NCI-H82 treated with DMSO at 0.1 percent for 48 hours (cell line): ENCODE data around the gene LTK.
"Not testable (repeated sequence)": the region's sequence is repeated elsewhere in the genome, so short reads cannot be mapped to it uniquely, and the experiment has no call there.

Experiments used
- DNase-seq: peaks from one replicate; lab custom pipeline; 2025; ENCODE audit not compliant: unreplicated experiment; lab: John Stamatoyannopoulos, UW

The LTK gene

DNA sequence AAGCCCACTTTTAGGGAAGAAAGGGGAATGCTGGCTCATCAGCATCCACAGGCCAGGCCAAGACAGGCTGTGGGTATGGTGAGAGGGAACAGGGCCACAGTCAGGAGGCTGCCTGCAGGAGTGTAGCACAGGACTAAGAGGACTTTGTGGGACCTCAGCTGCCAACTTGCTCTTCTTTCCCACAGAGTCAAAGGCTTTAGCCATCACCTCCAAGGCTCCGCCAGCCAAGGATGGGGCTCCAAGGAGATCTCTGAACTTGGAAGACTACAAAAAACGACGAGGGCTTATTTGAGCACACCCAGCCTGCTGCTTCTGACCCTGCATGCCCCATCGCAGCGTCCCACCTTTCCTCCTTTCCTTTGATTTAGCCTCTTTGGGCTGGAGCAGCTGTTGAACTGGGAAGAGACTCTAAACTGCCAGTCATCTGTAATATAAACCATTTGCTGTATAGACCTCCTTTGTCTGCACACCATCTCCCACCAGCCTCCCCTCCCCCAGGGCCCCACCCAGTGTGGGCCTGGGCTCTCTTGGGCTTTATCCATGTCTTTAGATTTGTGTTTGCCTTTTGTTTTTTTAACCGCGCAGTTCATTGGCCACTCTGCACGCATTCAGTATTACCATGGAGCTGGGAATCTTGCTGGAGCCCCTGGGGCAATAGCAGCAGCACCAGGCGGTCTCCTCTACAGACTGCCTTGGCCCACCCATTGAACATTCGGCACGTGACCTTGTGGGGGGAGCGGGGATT, 33.1 kb downstream of the LTK start:
- no peak for DNase-seq

DNA sequence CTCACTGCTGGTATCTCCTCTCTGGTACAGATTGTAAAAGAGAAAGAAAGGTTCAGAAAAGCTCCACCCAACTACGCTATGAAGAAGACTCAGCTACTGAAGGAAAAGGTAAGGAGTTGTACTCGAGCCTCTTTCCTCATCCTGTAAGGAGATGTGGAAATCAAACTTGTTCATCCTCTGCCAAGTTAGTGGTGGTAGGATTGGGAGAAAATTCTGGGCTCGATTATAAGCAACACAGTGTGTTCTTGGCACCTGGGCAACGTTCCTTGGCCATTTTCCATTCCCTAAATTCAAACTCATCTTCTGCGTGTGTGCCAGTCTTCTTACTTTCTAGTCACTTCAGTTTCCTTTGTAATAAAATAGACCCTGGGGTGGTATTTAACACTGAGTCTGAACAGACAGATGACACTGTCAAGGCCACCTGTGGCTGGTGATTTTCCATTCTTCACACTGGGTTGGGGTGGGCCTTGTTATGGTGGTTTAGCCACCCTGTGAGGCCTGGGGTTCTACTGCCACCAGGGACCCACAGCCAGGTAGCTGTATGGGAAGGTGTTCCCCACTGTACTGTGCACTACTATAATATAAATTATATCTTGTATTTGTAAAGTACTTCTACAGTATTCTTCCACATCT, 37.1 kb downstream of the LTK start:
- no peak for DNase-seq

- no peak for DNase-seq
Observed at GRCh38 chr15:41474941-41475340, 38.7 kb downstream of the LTK start.

DNA sequence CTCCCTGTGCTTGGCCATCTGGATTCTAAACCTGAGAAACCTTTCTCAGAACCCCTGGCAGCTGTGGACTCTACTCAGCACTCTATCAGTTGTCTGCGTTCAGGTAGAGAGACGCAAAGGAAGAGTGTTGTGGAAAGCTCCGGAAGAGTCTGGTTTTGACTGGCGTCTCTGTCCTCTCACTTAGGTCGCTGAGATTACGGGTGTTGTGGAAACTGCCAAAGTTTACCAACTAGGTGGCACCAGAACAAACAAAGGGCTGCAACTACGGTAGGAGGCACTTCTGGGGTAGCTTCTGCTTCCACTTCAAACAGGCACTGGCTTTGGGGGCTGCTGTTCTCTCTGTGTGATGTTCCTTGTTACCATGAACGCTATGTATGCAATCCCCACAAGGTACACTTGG, 39.2 kb downstream of the LTK start:
- DNase-seq: no peak

- DNase-seq: no peak
Observed at GRCh38 chr15:41473418-41473817, 40.2 kb downstream of the LTK start.

DNA sequence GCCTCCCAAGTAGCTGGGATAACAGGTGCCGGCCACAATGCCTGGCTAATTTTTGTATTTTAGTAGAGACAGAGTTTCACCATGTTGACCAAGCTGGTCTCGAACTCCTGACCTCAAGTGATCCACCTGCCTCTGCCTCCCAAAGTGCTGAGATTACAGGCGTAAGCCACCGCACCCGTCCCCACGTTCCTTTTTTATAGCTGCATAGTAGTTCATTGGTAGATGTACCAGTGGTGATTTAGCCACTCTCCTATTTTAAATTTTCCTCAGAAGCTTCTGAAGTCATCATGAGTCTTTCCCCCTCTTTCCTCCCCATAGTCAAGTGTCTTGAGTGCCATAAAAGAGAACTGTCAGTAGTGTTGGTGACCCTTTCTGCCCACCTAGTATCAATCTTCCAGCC, 44.0 kb downstream of the LTK start:
- DNase-seq: not testable (repeated sequence)

DNA sequence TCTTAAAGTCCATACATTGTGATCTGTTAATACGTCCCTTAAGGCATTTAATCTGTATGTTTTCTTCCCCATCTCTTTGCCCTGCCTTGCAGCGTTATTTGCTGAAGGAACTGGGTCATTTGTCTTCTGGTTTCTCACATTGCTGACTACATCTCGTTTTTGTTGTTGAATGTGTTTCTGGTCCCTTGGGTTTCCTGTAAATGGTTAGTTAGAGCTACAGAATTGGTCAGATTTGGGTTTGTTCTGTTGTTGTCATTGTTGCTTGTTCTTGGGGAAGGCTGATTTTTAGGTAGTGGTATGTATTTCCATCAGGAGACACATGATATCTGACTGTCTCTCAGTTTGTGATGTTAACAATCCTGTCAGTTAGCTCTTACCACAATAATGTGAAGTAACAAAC, 46.9 kb downstream of the LTK start:
- DNase-seq: no peak

DNA sequence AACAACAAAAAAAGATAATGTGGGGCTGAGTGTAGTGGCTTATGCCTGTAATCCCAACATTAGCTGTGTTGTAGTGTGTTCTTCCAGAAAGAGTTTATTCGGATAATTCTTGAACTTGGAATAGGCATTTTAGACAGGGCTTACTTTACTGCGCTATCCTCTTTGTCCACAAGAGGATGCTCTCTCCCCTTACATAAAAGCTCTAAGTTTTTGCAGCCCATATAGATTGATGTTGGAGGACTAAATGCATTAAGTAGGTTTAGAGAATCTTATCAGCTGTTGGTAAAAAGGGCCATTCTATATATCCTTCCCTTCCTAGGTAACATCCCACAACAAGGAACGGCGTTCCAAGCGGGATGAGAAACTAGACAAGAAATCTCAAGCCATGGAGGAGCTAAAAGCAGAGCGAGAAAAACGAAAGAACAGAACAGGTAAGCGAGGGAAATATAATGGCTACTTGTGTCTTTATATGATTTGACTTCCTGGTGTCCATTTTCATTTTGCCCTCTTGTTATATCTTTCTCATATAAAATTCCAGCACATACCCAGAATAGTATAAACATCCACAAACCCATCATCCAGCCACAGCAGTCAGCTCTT, 47.7 kb downstream of the LTK start:
- peak; percentile 22 for DNase-seq

- DNase-seq: no peak
Observed at GRCh38 chr15:41464889-41465580, 48.6 kb downstream of the LTK start.

GRCh38 chr15:41462084-41462795, 51.4 kb downstream of the LTK start:
- no peak for DNase-seq
